LHCN-M2 (cell line): ENCODE data around the gene GATA2. TPM values are rescaled to one million over a fixed set of nuclear protein-coding genes. Genes with fewer than 3 reads are reported as not detected.

Source experiments
- DNase-seq: peaks from one replicate; pipeline ENCODE4 v3.0.0-alpha.2; 2012; ENCODE audit warnings: low read depth
- total RNA-seq: library from RNA; depleted of rRNA; stranded (reverse); fragments of >200 nt; gene quantifications from 2 replicates; pipeline ENCODE4 v1.2.3, GENCODE V29; 2014

The GATA2 gene
- total RNA-seq, 1 experiment from 2014 or later: 0.17 TPM

GRCh38 chr3:128502712-128503111, 9.7 kb upstream of the GATA2 start:
- no peak for DNase-seq

- DNase-seq: no peak
Observed at GRCh38 chr3:128501431-128501830, 8.4 kb upstream of the GATA2 start.

GRCh38 chr3:128500556-128500955, 7.6 kb upstream of the GATA2 start:
- DNase-seq: no peak

GRCh38 chr3:128499724-128500275, 6.8 kb upstream of the GATA2 start:
- no peak for DNase-seq

- no peak for DNase-seq
Observed at GRCh38 chr3:128498901-128499530, 6.0 kb upstream of the GATA2 start.

GRCh38 chr3:128498127-128498626, 5.2 kb upstream of the GATA2 start:
- no peak for DNase-seq

- DNase-seq: no peak
Observed at GRCh38 chr3:128497305-128498126, 4.5 kb upstream of the GATA2 start.

GRCh38 chr3:128496602-128497304, 3.8 kb upstream of the GATA2 start:
- DNase-seq: no peak

- no peak for DNase-seq
Observed at GRCh38 chr3:128496019-128496601, 3.1 kb upstream of the GATA2 start.

GRCh38 chr3:128495435-128495970, 2.5 kb upstream of the GATA2 start:
- DNase-seq: no peak

- DNase-seq: no peak
Observed at GRCh38 chr3:128494367-128494650, 1.3 kb upstream of the GATA2 start.

- no peak for DNase-seq
Observed at GRCh38 chr3:128493570-128494366, 767 bp upstream of the GATA2 start.

- no peak for DNase-seq
Observed at GRCh38 chr3:128491941-128492670, 895 bp downstream of the GATA2 start.

- DNase-seq: no peak
Observed at GRCh38 chr3:128491691-128491940, 1.4 kb downstream of the GATA2 start.

GRCh38 chr3:128490915-128491690, 1.9 kb downstream of the GATA2 start:
- no peak for DNase-seq

GRCh38 chr3:128490650-128490914, 2.4 kb downstream of the GATA2 start:
- DNase-seq: no peak

GRCh38 chr3:128489927-128490649, 2.9 kb downstream of the GATA2 start:
- no peak for DNase-seq

GRCh38 chr3:128489674-128489926, 3.4 kb downstream of the GATA2 start:
- no peak for DNase-seq

GRCh38 chr3:128488991-128489673, 3.9 kb downstream of the GATA2 start:
- DNase-seq: no peak
